NCI-H526 (cell line): ENCODE results near the gene NPAS1.
A peak's percentile ranks its signal among the peaks of the same experiment; 100 is the strongest.

Experiments
- DNase-seq, 2 experiments: peaks; one replicate each; lab custom pipeline; 2025; lab: John Stamatoyannopoulos, UW

The NPAS1 gene

GRCh38 chr19:47020992-47021496 is 1.4 kb downstream of the NPAS1 start:
- no peak for DNase-seq

DNA sequence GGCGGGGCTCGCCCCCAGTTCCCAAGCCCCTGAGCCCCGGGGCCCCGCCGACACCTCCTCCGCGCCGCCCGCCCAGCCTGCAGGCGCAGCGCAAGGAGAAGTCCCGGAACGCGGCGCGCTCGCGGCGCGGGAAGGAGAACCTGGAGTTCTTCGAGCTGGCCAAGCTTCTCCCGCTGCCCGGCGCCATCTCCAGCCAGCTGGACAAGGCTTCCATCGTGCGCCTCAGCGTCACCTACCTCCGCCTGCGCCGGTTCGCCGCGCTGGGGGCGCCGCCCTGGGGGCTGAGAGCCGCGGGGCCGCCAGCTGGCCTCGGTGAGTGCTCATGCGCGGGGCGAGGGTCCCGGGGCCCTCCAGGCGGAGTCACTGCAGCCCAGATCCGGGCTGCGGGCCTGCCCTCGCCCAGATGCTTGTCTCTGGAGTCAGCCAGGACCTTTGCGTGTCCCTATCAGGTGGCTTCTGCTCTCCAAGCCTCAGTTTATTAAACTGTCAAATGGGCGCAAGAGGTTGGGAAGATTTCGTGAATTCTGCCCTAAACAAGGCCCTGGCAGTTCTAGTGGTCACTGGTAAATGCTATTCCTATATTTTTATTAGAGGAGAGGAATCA is 2.0 kb downstream of the NPAS1 start:
- DNase-seq, result peak in 1 of 2 experiments; percentile 29

- DNase-seq, result no peak
Measured at GRCh38 chr19:47022140-47022536, 2.5 kb downstream of the NPAS1 start.

- no peak for DNase-seq
Measured at GRCh38 chr19:47022541-47023447, 3.2 kb downstream of the NPAS1 start.

GRCh38 chr19:47023448-47023794 is 3.8 kb downstream of the NPAS1 start:
- DNase-seq, result peak in 1 of 2 experiments; percentile 25

GRCh38 chr19:47024502-47024901 is 4.9 kb downstream of the NPAS1 start:
- no peak for DNase-seq

DNA sequence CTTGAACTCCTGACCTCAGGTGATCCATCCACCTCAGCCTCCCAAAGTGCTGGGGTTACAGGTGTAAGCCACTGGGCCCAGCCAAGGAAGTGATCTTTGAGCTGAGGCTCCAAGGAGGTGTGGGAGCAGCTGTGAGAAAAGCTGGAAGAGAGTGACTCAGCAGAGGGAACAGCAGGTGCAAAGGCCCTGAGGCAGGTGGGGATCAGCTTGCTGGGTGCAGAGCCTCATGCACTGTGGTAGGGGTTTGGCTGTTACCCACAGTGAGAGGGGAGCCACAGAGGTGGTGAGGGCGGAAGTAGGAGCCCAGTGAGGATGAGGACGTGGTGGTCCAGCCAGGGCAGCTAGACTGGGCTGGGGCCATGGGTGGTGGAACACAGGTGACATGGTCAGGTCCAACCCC is 6.5 kb downstream of the NPAS1 start:
- DNase-seq, result no peak

- DNase-seq, result no peak
Measured at GRCh38 chr19:47026889-47027288, 7.3 kb downstream of the NPAS1 start.

- no peak for DNase-seq
Measured at GRCh38 chr19:47027586-47028088, 8.0 kb downstream of the NPAS1 start.

DNA sequence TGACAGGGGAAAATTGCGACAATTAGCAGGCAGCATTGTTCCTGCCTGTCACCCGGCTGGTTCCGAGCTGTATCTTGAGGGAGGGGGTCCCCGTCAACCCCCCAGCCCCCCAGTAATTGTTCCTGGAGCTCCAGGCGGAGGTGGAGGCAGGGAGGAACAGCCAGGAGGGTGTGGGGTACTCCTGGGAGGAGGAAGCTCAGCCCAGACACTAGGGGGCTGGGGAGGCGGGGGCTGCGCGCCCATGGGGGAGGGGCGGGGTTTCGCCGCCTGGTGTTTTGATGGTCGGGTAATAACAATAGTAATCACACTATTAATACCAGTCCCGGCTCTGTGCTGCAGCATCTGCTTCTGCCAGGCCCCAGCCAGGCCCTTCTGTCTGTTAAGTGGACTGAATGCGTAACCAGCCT is 8.6 kb downstream of the NPAS1 start:
- DNase-seq, result no peak

- DNase-seq, result peak; percentile 44 to 82
Measured at GRCh38 chr19:47032171-47032811, 12.7 kb downstream of the NPAS1 start.

- peak; percentile 56 to 87 for DNase-seq
Measured at GRCh38 chr19:47035127-47036096, 15.8 kb downstream of the NPAS1 start.

DNA sequence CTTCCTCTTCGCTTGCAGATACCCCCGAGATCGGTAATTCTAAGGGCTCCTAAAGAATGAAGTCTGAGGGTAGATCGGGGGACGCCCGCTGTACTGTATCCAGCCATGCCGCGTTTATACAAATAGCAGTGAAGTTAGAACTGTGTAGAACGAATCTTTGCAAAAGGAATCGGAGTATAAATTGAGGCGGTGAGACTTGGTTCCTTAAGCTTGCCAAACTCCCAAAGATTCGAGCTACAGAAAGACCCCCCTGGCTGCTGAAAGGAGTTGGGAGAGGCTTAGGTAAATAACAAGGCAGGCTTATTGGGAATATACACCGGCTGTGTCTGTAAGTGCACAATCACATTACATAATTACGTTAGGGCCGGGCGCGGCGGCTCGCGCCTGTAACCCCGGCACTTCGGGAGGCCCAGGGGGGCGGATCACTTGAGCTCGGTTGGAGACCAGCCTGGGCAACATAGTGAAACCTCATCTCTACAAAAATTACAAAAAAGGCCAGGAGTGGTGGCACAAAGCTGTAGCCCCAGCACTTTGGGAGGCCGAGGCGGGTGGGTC is 16.5 kb downstream of the NPAS1 start:
- peak; percentile 56 to 63 for DNase-seq

GRCh38 chr19:47037766-47038165 is 18.1 kb downstream of the NPAS1 start:
- DNase-seq, result no peak

DNA sequence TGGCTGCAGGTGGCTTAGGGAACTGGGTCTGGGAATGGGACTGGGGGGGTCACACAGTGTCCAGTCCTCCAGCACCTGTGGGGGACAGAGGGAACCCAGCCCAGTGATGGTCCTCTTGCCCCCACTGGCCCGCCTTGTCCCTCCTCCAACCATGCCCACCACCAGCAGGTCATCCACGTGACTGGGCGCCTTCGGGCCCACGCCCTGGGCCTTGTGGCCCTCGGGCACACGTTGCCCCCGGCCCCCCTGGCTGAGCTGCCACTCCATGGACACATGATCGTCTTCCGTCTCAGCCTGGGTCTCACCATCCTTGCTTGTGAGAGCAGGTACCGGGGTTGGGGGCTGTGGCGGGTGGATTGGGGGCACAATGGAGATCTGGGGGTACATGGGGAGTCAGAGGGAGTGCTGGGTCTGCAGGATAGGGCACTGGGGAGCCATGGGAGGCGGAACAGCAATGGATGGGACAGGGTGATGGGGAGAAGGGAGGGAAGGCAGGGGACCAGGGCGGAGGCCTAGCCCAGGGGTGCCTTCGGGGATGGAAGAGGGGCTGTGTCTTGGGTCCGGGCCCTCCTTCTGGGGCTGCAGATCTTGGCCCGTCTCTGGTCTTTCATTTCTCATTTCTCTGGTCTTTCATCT is 19.7 kb downstream of the NPAS1 start:
- DNase-seq, result no peak

DNA sequence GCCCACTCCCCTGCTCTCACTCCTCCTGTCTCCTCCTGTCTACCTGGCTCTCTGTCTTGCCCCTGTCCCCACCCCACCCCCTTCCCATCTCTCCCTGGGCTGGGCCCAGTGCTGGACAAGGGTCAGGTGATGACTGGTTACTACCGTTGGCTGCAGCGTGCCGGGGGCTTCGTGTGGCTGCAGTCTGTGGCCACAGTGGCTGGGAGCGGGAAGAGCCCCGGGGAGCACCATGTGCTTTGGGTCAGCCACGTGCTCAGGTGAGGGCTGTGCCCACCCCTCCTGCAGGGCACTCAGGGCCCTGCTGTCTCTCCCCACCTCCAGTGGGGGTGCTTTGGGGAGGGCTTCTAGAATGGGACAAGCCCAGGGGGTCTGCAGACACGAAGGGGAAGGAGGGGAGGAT is 21.2 kb downstream of the NPAS1 start:
- no peak for DNase-seq

DNA sequence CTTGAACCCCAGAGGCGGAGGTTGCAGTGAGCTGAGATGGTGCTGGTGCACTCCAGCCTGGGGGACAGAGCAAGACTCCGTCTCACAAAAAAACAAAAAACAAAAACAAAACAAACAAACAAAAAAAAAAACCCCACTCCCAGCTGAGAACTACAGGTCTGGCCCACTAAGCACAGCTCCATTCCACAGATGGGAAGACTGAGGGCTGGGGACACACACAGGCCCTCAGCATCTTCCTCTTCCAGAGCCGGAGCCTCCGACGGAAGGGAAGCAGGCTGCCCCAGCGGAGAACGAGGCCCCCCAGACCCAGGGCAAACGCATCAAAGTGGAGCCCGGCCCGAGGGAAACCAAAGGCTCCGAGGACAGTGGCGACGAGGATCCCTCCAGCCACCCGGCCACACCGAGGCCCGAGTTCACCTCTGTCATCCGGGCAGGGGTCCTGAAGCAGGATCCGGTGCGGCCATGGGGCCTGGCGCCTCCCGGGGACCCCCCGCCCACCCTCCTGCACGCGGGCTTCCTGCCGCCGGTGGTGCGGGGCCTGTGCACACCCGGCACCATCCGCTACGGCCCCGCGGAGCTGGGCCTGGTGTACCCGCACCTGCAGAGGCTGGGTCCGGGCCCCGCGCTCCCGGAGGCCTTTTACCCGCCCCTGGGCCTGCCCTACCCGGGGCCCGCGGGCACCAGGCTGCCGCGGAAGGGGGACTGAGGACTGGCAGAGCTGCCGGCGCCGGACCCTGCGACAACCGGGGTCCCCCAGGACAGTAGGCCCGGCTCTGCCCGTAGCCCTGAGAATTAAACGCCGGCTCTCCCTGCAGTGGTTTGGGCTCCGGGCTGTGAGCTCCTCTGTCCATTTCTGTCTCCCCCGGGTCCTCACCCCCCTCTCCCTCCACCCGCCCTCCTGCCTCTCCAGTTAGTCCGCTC is 25.6 kb downstream of the NPAS1 start:
- DNase-seq, result no peak

- DNase-seq, result no peak
Measured at GRCh38 chr19:47045867-47046470, 26.3 kb downstream of the NPAS1 start.

- no peak for DNase-seq
Measured at GRCh38 chr19:47047272-47047762, 27.7 kb downstream of the NPAS1 start.
